Caco-2 (cell line): ENCODE measurements around the gene SPOCK1. TPM values are rescaled to one million over a fixed set of nuclear protein-coding genes. Genes with fewer than 3 reads are reported as not detected.

Experiments
- BruUV-seq: library from RNA; stranded (reverse); fragments of 400-500 nt; replicated peaks from 2 replicates; lab custom pipeline; 2021; lab: Mats Ljungman, UMichigan
- CTCF ChIA-PET: fragments of 300-600 bp; sonication (Branson Sonifier 250); formaldehyde crosslinking; loops from one replicate; lab custom pipeline; 2022; ENCODE audit warnings: antibody characterized with exemption; lab: Charles Lee
- POLR2A ChIA-PET: fragments of 300-600 bp; sonication (Branson Sonifier 250); formaldehyde crosslinking; loops from one replicate; lab custom pipeline; 2022; ENCODE audit warnings: antibody characterized with exemption; lab: Charles Lee
- DNase-seq, 2 experiments: peaks; one replicate each; pipeline versions ENCODE4 v3.0.0 to v3.0.0-alpha.2; 2020 to 2022
- H3K27me3 ChIP-seq: replicated peaks from 2 replicates; pipeline ENCODE4 v1.6.0; 2011; ENCODE audit warnings: low read length; ENCODE audit not compliant: control insufficient read depth, insufficient read depth
- H3K36me3 ChIP-seq: 2 replicates; pipeline ENCODE4 v1.5.1; 2011; ENCODE audit warnings: low read length; ENCODE audit not compliant: control insufficient read depth, insufficient read depth
- H3K4me1 ChIP-seq: fragments of 250-450 bp; sonication (Bioruptor Pico); 2 replicates; pipeline ENCODE4 v1.5.1; 2020; ENCODE audit warnings: mild to moderate bottlenecking
- H3K4me3 ChIP-seq: 2 replicates; pipeline ENCODE4 v1.5.1; 2011; ENCODE audit warnings: low read depth, mild to moderate bottlenecking, control low read depth, low read length
- H3K9me3 ChIP-seq: fragments of 250-450 bp; sonication (Bioruptor Pico); 2 replicates; pipeline ENCODE4 v1.5.1; 2020; ENCODE audit warnings: mild to moderate bottlenecking, moderate library complexity
- H3K27ac Mint-ChIP-seq: one replicate; pipeline ENCODE4 v1.8.0; 2022; ENCODE audit warnings: mixed read lengths; ENCODE audit not compliant: unreplicated experiment
- H3K27me3 Mint-ChIP-seq: one replicate; pipeline ENCODE4 v1.8.0; 2022; ENCODE audit warnings: mixed read lengths; ENCODE audit not compliant: insufficient read depth, unreplicated experiment
- H3K36me3 Mint-ChIP-seq: one replicate; pipeline ENCODE4 v1.8.0; 2022; ENCODE audit warnings: mild to moderate bottlenecking, mixed read lengths; ENCODE audit not compliant: insufficient read depth, unreplicated experiment
- H3K4me1 Mint-ChIP-seq: one replicate; pipeline ENCODE4 v1.8.0; 2022; ENCODE audit warnings: low read depth, mixed read lengths; ENCODE audit not compliant: unreplicated experiment
- H3K4me3 Mint-ChIP-seq: one replicate; pipeline ENCODE4 v1.8.0; 2022; ENCODE audit warnings: mild to moderate bottlenecking, moderate library complexity, mixed read lengths; ENCODE audit not compliant: unreplicated experiment
- H3K9me3 Mint-ChIP-seq: one replicate; pipeline ENCODE4 v1.8.0; 2022; ENCODE audit warnings: mixed read lengths; ENCODE audit not compliant: unreplicated experiment
- CTCF ChIP-seq, 2 experiments: fragments of 200-600 bp in 1 of 2; IDR thresholded peaks; 1 replicate in 1 of 2; 2 replicates in 1 of 2; pipeline versions ENCODE4 v1.5.1 to v1.8.0; 2011 to 2022; ENCODE audit warnings: antibody characterized with exemption in 1 of 2, control low read depth in 1 of 2, inconsistent platforms in 1 of 2, low read depth in 1 of 2, low read length in 1 of 2, mild to moderate bottlenecking in 1 of 2, moderate library complexity in 1 of 2; ENCODE audit not compliant: insufficient read depth in 1 of 2, severe bottlenecking in 1 of 2, unreplicated experiment in 1 of 2
- intact Hi-C: fragments of 100-400 bp; cut with micrococcal nuclease; formaldehyde crosslinking; loops from one replicate; pipeline ENCODE4 v1.10.0; 2022; ENCODE audit not compliant: unreplicated experiment
- total RNA-seq: library from RNA; stranded (reverse); gene quantifications from 2 replicates; pipeline ENCODE4 v1.2.3, GENCODE V29; 2022

SPOCK1 gene
- total RNA-seq, 1 experiment from 2014 or later, result not detected

GRCh38 chr5:137097203-137097602 is 401.9 kb downstream of the SPOCK1 start:
- no peak for DNase-seq
- TF ChIP-seq CTCF (IDR thresholded peaks at IDR 0.05; ENCODE audit: insufficient read depth in 1 of 2, low read depth in 1 of 2, low read length in 1 of 2, severe bottlenecking in 1 of 2, unreplicated experiment in 1 of 2), result no peak
- no peaks in the 10 kb centered on the region for H3K9me3 ChIP-seq
- Mint-ChIP-seq H3K27me3 (peaks cover 12% of the 10 kb centered on the region), H3K4me3 (no peak overlapping the region), H3K4me1 (no peaks in the 10 kb centered on the region), H3K36me3 (no peaks in the 10 kb centered on the region), H3K27ac (no peak overlapping the region), H3K9me3 (no peaks in the 10 kb centered on the region)
- POLR2A ChIA-PET, result no interaction called here
- H3K27me3 ChIP-seq, result no peaks in the 10 kb centered on the region; the same call in 1 of the 2 replicates
- no peaks in the 10 kb centered on the region for H3K4me1 ChIP-seq
- BruUV-seq, result no TSS peak
- H3K4me3 ChIP-seq, result no peak overlapping the region
- intact Hi-C loops, result no loop called here
- CTCF ChIA-PET, result no interaction called here
- no peaks in the 10 kb centered on the region for H3K36me3 ChIP-seq

GRCh38 chr5:137096149-137097103 is 402.7 kb downstream of the SPOCK1 start:
- POLR2A ChIA-PET, result no interaction called here
- BruUV-seq, result no TSS peak
- H3K36me3 ChIP-seq, result no peaks in the 10 kb centered on the region
- no peak overlapping the region for H3K4me3 ChIP-seq
- Mint-ChIP-seq H3K27me3 (peaks cover 12% of the 10 kb centered on the region), H3K27ac (no peak overlapping the region), H3K9me3 (no peaks in the 10 kb centered on the region), H3K4me1 (no peaks in the 10 kb centered on the region), H3K36me3 (no peaks in the 10 kb centered on the region), H3K4me3 (no peak overlapping the region)
- intact Hi-C loops, result no loop called here
- no peaks in the 10 kb centered on the region for H3K9me3 ChIP-seq
- no peak for DNase-seq
- H3K27me3 ChIP-seq, result no peaks in the 10 kb centered on the region; the same call in 1 of the 2 replicates
- CTCF ChIA-PET, result no interaction called here
- no peak for TF ChIP-seq CTCF (IDR thresholded peaks at IDR 0.05; ENCODE audit: insufficient read depth in 1 of 2, low read depth in 1 of 2, low read length in 1 of 2, severe bottlenecking in 1 of 2, unreplicated experiment in 1 of 2)
- no peaks in the 10 kb centered on the region for H3K4me1 ChIP-seq

GRCh38 chr5:137095597-137095996 is 403.5 kb downstream of the SPOCK1 start:
- H3K4me1 Mint-ChIP-seq, result no peaks in the 10 kb centered on the region
- DNase-seq, result no peak
- H3K36me3 ChIP-seq, result no peaks in the 10 kb centered on the region
- no peaks in the 10 kb centered on the region for H3K9me3 ChIP-seq
- no peaks in the 10 kb centered on the region for H3K9me3 Mint-ChIP-seq
- H3K4me3 Mint-ChIP-seq, result no peak overlapping the region
- BruUV-seq, result no TSS peak
- CTCF ChIA-PET, result no interaction called here
- intact Hi-C loops, result no loop called here
- H3K27me3 Mint-ChIP-seq, result peaks cover 12% of the 10 kb centered on the region
- POLR2A ChIA-PET, result no interaction called here
- H3K4me1 ChIP-seq, result no peaks in the 10 kb centered on the region
- H3K36me3 Mint-ChIP-seq, result no peaks in the 10 kb centered on the region
- H3K27ac Mint-ChIP-seq, result no peak overlapping the region
- H3K4me3 ChIP-seq, result no peak overlapping the region
- no peak for TF ChIP-seq CTCF (IDR thresholded peaks at IDR 0.05; ENCODE audit: insufficient read depth in 1 of 2, low read depth in 1 of 2, low read length in 1 of 2, severe bottlenecking in 1 of 2, unreplicated experiment in 1 of 2)
- H3K27me3 ChIP-seq, result no peaks in the 10 kb centered on the region; the same call in 1 of the 2 replicates
